SK-N-SH (cell line): ENCODE measurements around the gene LRRC8C. TPM values are rescaled to one million over a fixed set of nuclear protein-coding genes. Genes with fewer than 3 reads are reported as not detected.

Experiments used
- CTCF ChIA-PET: fragments of 300-600, 350-600 bp; formaldehyde crosslinking; extraction: SDS; loops from one replicate; lab custom pipeline; 2021; lab: Yijun Ruan, JAX
- POLR2A ChIA-PET: fragments of 350-600 bp; sonication (Branson Sonifier 250); formaldehyde crosslinking; extraction: SDS; loops from one replicate; lab custom pipeline; 2020; ENCODE audit warnings: antibody characterized with exemption, inconsistent platforms; lab: Yijun Ruan, JAX
- DNase-seq: peaks from one replicate; pipeline ENCODE4 v3.0.0; 2012
- H2AFZ ChIP-seq: fragments of 200-600 bp; sonication (generic); 2 replicates; pipeline ENCODE4 v1.8.1; 2016; ENCODE audit warnings: antibody characterized with exemption, mild to moderate bottlenecking, low read depth
- H3F3A ChIP-seq: fragments of 200-600 bp; sonication (generic); replicated peaks from 2 replicates; pipeline ENCODE3; 2016; ENCODE audit warnings: antibody characterized with exemption, mild to moderate bottlenecking; ENCODE audit not compliant: insufficient read depth
- H3K27ac ChIP-seq, 2 experiments: fragments of 200-500 bp in 1 of 2; fragments of 200-600 bp in 1 of 2; sonication (Bioruptor generic) in 1 of 2; sonication (generic), shearing (Covaris generic) in 1 of 2; 2 replicates each; pipeline versions ENCODE4 v1.5.1 to v1.6.1; 2014 to 2016; ENCODE audit warnings: low read depth in 2 of 2, inconsistent platforms in 1 of 2, low read length in 1 of 2, mild to moderate bottlenecking in 1 of 2, mixed read lengths in 1 of 2
- H3K27me3 ChIP-seq: fragments of 200-600 bp; sonication (generic), shearing (Covaris generic); 2 replicates; pipeline ENCODE4 v1.6.1; 2016; ENCODE audit warnings: mixed run types; ENCODE audit not compliant: insufficient read depth
- H3K36me3 ChIP-seq, 2 experiments: fragments of 200-500 bp in 1 of 2; fragments of 200-600 bp in 1 of 2; sonication (Bioruptor generic) in 1 of 2; sonication (generic) in 1 of 2; replicated peaks in 1 of 2; 2 replicates each; pipeline versions ENCODE3 to v1.5.1; 2014 to 2016; ENCODE audit warnings: low read length in 1 of 2, mild to moderate bottlenecking in 1 of 2; ENCODE audit not compliant: insufficient read depth in 2 of 2, control insufficient read depth in 1 of 2
- H3K4me1 ChIP-seq, 2 experiments: fragments of 200-500 bp in 1 of 2; fragments of 200-600 bp in 1 of 2; sonication (Bioruptor generic) in 1 of 2; sonication (generic), shearing (Covaris generic) in 1 of 2; 2 replicates each; pipeline versions ENCODE4 v1.5.1 to v1.6.1; 2014 to 2016; ENCODE audit warnings: low read depth in 1 of 2, low read length in 1 of 2, mixed run types in 1 of 2; ENCODE audit not compliant: insufficient read depth in 2 of 2, control insufficient read depth in 1 of 2
- H3K4me2 ChIP-seq: fragments of 200-600 bp; sonication (generic), shearing (Covaris generic); 2 replicates; pipeline ENCODE4 v1.6.1; 2017; ENCODE audit warnings: mixed run types
- H3K4me3 ChIP-seq, 2 experiments: fragments of 200-500 bp in 1 of 2; fragments of 200-600 bp in 1 of 2; sonication (Bioruptor generic) in 1 of 2; sonication (generic), shearing (Covaris generic) in 1 of 2; 2 replicates each; pipeline versions ENCODE4 v1.5.1 to v1.8.1; 2014 to 2016; ENCODE audit warnings: low read depth in 2 of 2, inconsistent platforms in 1 of 2, low read length in 1 of 2, mild to moderate bottlenecking in 1 of 2, mixed read lengths in 1 of 2, moderate library complexity in 1 of 2
- H3K79me2 ChIP-seq: fragments of 200-600 bp; sonication (generic); 2 replicates; pipeline ENCODE4 v1.8.1; 2017; ENCODE audit warnings: mild to moderate bottlenecking; ENCODE audit not compliant: insufficient read depth
- H3K9ac ChIP-seq: fragments of 200-600 bp; sonication (generic); 2 replicates; pipeline ENCODE4 v1.6.1; 2017; ENCODE audit warnings: mixed run types
- H3K9me2 ChIP-seq: fragments of 200-600 bp; sonication (generic); 2 replicates; pipeline ENCODE4 v1.6.1; 2017; ENCODE audit warnings: mixed run types
- H3K9me3 ChIP-seq: fragments of 200-600 bp; sonication (generic); 2 replicates; pipeline ENCODE4 v1.6.1; 2017; ENCODE audit warnings: mixed run types, mild to moderate bottlenecking, moderate library complexity
- H4K20me1 ChIP-seq: fragments of 200-600 bp; sonication (generic); 2 replicates; pipeline ENCODE4 v1.6.1; 2017; ENCODE audit warnings: mild to moderate bottlenecking, mixed run types; ENCODE audit not compliant: insufficient read depth
- EP300 ChIP-seq, 2 experiments: IDR thresholded peaks; 2 replicates each; pipeline versions ENCODE4 v1.4.0 to v1.6.1; 2012; ENCODE audit warnings: borderline replicate concordance in 1 of 2, low read depth in 1 of 2, low read length in 1 of 2
- JUND ChIP-seq: IDR thresholded peaks from 2 replicates; pipeline ENCODE4 v1.4.0; 2012
- MEF2A ChIP-seq: IDR thresholded peaks from 2 replicates; pipeline ENCODE4 v1.4.0; 2012; ENCODE audit warnings: low read depth, borderline replicate concordance
- MXI1 ChIP-seq: IDR thresholded peaks from 2 replicates; pipeline ENCODE4 v1.6.1; 2012; ENCODE audit warnings: mild to moderate bottlenecking, low read depth, low read length, improper control_type of control experiment
- NFIC ChIP-seq: IDR thresholded peaks from 2 replicates; pipeline ENCODE4 v1.4.0; 2012; ENCODE audit warnings: borderline replicate concordance
- POLR2AphosphoS5 ChIP-seq: IDR thresholded peaks from 2 replicates; pipeline ENCODE4 v1.6.1; 2012; ENCODE audit warnings: low read depth, low read length
- RAD21 ChIP-seq: IDR thresholded peaks from 2 replicates; pipeline ENCODE4 v1.6.1; 2012; ENCODE audit warnings: mild to moderate bottlenecking, low read length
- RCOR1 ChIP-seq: fragments of 150-350 bp; IDR thresholded peaks from 2 replicates; pipeline ENCODE4 v1.6.1; 2017; ENCODE audit warnings: antibody characterized with exemption, low read length
- RXRA ChIP-seq: IDR thresholded peaks from 2 replicates; pipeline ENCODE4 v1.4.0; 2012; ENCODE audit warnings: low read depth, mild to moderate bottlenecking, borderline replicate concordance
- TAF1 ChIP-seq: IDR thresholded peaks from 2 replicates; pipeline ENCODE4 v1.6.1; 2012; ENCODE audit warnings: low read depth, mild to moderate bottlenecking, low read length, moderate library complexity, borderline replicate concordance
- TCF12 ChIP-seq: IDR thresholded peaks from 2 replicates; pipeline ENCODE4 v1.4.0; 2012
- WGBS: methylation state at CpG from one replicate; pipeline ENCODE4 v1.1.6; 2017; ENCODE audit warnings: low lambda C conversion rate; 5-methylcytosine and 5-hydroxymethylcytosine counted together
- polyA plus RNA-seq, 3 experiments: library from polyadenylated mRNA; depleted of rRNA; stranded (reverse); fragments of >200 nt; gene quantifications; 2 replicates each; pipeline ENCODE4 v1.2.3, GENCODE V29; 2012
- TF ChIP-seq, protein P1 (sequence below): fragments of 200-600 bp; sonication (generic); IDR thresholded peaks from 2 replicates; pipeline ENCODE4 v1.6.1; 2017; ENCODE audit warnings: antibody characterized with exemption, mild to moderate bottlenecking, moderate library complexity
- TF ChIP-seq, protein P2 (sequence below): fragments of 150-350 bp; IDR thresholded peaks from 2 replicates; pipeline ENCODE4 v1.6.1; 2017; ENCODE audit warnings: antibody characterized with exemption, low read length, low read depth, borderline replicate concordance
- TF ChIP-seq, protein P3 (sequence below): fragments of 150-350 bp; IDR thresholded peaks from 2 replicates; pipeline ENCODE4 v1.6.1; 2016; ENCODE audit warnings: mild to moderate bottlenecking, low read depth, low read length
- TF ChIP-seq, protein P4 (sequence below): IDR thresholded peaks from 2 replicates; pipeline ENCODE4 v1.4.0; 2012; ENCODE audit warnings: low read depth, borderline replicate concordance

Gene LRRC8C
- polyA plus RNA-seq, 1 of the 3 experiments (the other 2 are of a cell fraction): 4.2 TPM

DNA sequence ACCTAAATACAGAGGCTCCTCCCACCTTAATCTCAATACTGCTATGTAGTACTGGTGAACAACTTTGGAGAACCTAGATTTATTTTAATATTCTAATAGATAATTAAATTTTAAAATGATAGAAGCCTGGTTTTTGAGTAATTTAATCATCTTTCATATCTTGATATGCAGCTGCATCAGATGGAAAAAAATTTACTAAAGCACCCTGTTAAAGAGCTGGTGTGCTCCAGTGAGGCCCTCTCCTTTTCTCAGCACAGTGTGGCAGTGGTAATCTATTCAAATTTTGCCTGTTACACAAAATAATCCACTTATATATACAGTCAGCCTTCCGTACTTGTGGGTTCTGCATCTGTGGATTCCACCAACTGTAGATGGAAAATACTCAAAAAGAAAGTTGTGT is 82.8 kb downstream of the LRRC8C start (continued):
- no peak for TF ChIP-seq POLR2AphosphoS5

DNA sequence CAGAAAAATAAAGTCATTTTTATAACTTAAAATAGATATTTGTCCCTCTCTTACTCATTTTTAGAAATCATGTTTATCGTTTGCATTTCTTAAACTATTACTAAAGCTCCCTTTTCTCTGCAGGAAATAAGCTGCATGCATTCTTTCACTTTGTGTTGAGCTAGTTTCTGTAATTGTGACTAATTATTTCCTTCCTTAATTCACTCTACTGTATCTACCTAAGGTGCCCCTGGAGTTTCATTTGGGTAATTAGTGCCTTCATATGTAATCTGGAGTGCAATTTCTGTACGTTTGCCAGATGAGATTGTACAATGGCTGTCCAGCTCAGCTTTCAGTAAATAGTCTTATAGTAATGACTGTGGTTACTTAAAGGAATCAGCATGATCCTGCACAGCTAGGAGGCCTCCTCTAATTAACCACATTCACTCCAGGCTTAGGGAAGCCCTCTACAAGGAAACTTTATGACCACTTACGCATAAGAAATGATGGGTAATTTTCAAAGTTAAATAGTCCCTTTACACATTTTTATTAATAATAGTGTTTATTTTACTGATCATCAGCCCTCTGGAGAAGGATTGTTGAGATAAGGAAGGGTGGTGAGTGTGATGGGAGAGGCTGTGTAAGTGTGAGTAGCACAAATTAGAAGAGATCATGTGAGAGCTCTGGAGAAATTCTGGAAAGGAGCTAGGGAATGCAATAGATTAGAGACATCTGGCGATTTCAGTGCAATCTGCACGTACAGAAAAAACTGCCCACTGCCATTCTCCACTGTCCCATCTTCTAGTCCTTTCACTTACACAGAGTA is 86.8 kb downstream of the LRRC8C start:
- peaks cover 27 to 41% of the 10 kb centered on the region in 2 experiments for H3K4me1 ChIP-seq
- peak overlapping the region; percentile 4 to 58; a peak in 3 of 4 replicates for H3K27ac ChIP-seq
- 65% methylated on average over 5 of the region's 5 CpGs for WGBS
- no peaks in the 10 kb centered on the region for H3K9me2 ChIP-seq
- no peaks in the 10 kb centered on the region for H4K20me1 ChIP-seq
- no peak overlapping the region for H2AFZ ChIP-seq
- CTCF ChIA-PET: interaction anchor here (1.3 to 3.7 kb wide), 5 partner anchors 39 to 101 kb away, joined by 3 to 24 read pairs (median 4); partner anchors contain the start of genes LRRC8C and LRRC8D
- no peak for TF ChIP-seq MXI1
- TF ChIP-seq RCOR1: peak; percentile 86
- peak; percentile 24 for TF ChIP-seq RAD21
- 0 out of 4 replicates have a peak, but pooled peaks of 1 of the 2 experiments have one; percentile 26 for TF ChIP-seq EP300 (IDR thresholded peaks at IDR 0.05; ENCODE audit: borderline replicate concordance in 1 of 2, low read depth in 1 of 2, low read length in 1 of 2)
- TF ChIP-seq, all 33 proteins: peak for 3
- peak; percentile 41 for DNase-seq
- POLR2A ChIA-PET: no interaction called here
- Histone ChIP-seq H3K36me3 (peaks cover under 1 to 11% of the 10 kb centered on the region in 2 experiments), H3K9ac (no peak overlapping the region), H3K9me3 (no peaks in the 10 kb centered on the region), H3K27me3 (no peaks in the 10 kb centered on the region), H3K4me2 (peak overlapping the region; percentile 70), H3F3A (peaks cover 10% of the 10 kb centered on the region), H3K79me2 (no peaks in the 10 kb centered on the region), H3K4me3 (no peak overlapping the region)

DNA sequence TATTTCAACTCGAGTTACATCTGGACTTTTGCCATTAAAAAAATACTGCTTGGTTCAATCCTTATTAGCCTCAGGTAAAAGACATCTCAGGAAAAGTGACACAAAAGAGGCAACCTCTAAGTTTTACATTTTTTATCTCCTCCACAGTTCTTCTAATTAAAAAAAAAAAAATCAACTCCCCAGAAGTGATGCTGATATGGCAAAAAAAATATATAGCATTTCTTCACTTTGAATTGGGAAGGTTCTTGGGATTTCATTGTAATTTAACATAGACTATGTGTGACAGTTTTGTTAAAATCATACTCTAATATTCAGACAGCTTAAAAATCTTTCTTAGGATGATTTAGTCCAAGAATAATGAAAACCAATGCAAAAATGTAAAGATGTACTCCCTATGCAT is 87.9 kb downstream of the LRRC8C start:
- no peaks in the 10 kb centered on the region for H3K27me3 ChIP-seq
- H3K27ac ChIP-seq: no peak overlapping the region; a peak in 1 of 4 replicates
- H3K4me3 ChIP-seq: no peak overlapping the region
- H3K9me3 ChIP-seq: no peaks in the 10 kb centered on the region
- no peak overlapping the region for H2AFZ ChIP-seq
- H4K20me1 ChIP-seq: no peaks in the 10 kb centered on the region
- ChIA-PET POLR2A (no interaction called here), CTCF (interaction anchor here (1.3 to 3.7 kb wide), 4 partner anchors 42 to 88 kb away, joined by 3 to 24 read pairs (median 7); partner anchors contain the start of gene LRRC8C)
- no peak for DNase-seq
- no peaks in the 10 kb centered on the region for H3K79me2 ChIP-seq
- TF ChIP-seq EP300 (IDR thresholded peaks at IDR 0.05; ENCODE audit: borderline replicate concordance in 1 of 2, low read depth in 1 of 2, low read length in 1 of 2) (no peak), RCOR1 (no peak), POLR2AphosphoS5 (no peak), MEF2A (no peak), NFIC (no peak), TAF1 (no peak), RXRA (no peak), JUND (no peak), TCF12 (no peak)
- TF ChIP-seq, protein P1, sequence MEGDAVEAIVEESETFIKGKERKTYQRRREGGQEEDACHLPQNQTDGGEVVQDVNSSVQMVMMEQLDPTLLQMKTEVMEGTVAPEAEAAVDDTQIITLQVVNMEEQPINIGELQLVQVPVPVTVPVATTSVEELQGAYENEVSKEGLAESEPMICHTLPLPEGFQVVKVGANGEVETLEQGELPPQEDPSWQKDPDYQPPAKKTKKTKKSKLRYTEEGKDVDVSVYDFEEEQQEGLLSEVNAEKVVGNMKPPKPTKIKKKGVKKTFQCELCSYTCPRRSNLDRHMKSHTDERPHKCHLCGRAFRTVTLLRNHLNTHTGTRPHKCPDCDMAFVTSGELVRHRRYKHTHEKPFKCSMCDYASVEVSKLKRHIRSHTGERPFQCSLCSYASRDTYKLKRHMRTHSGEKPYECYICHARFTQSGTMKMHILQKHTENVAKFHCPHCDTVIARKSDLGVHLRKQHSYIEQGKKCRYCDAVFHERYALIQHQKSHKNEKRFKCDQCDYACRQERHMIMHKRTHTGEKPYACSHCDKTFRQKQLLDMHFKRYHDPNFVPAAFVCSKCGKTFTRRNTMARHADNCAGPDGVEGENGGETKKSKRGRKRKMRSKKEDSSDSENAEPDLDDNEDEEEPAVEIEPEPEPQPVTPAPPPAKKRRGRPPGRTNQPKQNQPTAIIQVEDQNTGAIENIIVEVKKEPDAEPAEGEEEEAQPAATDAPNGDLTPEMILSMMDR: no peak
- TF ChIP-seq, protein P2, sequence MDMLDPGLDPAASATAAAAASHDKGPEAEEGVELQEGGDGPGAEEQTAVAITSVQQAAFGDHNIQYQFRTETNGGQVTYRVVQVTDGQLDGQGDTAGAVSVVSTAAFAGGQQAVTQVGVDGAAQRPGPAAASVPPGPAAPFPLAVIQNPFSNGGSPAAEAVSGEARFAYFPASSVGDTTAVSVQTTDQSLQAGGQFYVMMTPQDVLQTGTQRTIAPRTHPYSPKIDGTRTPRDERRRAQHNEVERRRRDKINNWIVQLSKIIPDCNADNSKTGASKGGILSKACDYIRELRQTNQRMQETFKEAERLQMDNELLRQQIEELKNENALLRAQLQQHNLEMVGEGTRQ: no peak
- TF ChIP-seq, protein P3, sequence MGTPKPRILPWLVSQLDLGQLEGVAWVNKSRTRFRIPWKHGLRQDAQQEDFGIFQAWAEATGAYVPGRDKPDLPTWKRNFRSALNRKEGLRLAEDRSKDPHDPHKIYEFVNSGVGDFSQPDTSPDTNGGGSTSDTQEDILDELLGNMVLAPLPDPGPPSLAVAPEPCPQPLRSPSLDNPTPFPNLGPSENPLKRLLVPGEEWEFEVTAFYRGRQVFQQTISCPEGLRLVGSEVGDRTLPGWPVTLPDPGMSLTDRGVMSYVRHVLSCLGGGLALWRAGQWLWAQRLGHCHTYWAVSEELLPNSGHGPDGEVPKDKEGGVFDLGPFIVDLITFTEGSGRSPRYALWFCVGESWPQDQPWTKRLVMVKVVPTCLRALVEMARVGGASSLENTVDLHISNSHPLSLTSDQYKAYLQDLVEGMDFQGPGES: no peak
- TF ChIP-seq, protein P4, sequence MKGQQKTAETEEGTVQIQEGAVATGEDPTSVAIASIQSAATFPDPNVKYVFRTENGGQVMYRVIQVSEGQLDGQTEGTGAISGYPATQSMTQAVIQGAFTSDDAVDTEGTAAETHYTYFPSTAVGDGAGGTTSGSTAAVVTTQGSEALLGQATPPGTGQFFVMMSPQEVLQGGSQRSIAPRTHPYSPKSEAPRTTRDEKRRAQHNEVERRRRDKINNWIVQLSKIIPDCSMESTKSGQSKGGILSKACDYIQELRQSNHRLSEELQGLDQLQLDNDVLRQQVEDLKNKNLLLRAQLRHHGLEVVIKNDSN: no peak
- 0 out of 2 replicates have a peak overlapping the region, but pooled peaks have one; percentile 11 for H3K4me2 ChIP-seq
- H3K9ac ChIP-seq: no peak overlapping the region
- H3K36me3 ChIP-seq: peaks cover 0 to 7% of the 10 kb centered on the region in 2 experiments
- peaks cover 18% of the 10 kb centered on the region for H3F3A ChIP-seq
- peaks cover 27 to 49% of the 10 kb centered on the region in 2 experiments for H3K4me1 ChIP-seq
- WGBS: 66% methylated on average over 1 of the region's 1 CpG
- H3K9me2 ChIP-seq: no peaks in the 10 kb centered on the region
